Measurements from ENCODE around the gene MRPS27.
"Not testable (repeated sequence)": the region's sequence is repeated elsewhere in the genome, so short reads cannot be mapped to it uniquely, and the experiment has no call there.

Gene MRPS27

DNA sequence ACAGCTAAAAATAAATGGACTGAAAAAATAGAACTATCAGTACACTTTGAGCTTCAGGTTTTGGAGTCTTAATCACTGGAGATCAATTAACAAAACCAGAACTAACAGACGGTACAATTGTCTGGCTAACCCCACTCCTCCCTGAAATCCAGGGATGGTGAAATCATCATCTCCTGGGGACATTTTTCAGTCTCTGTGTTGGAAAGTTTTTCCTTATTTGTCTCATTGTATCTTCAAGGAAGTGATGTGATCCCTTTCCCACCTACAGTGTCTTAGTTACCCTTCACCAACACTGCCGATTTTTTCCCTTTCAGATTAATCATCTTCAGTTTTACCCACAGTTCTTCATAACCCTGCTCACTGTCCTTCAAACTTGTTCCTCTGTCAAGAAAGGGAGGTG, 130.9 kb downstream of the MRPS27 start:
- Mint-ChIP-seq H3K4me3 (no peak overlapping the region), H3K4me1 (no peaks in the 10 kb centered on the region), H3K9me3 (no peaks in the 10 kb centered on the region), H3K27me3 (peaks cover 41% of the 10 kb centered on the region), H3K36me3 (no peaks in the 10 kb centered on the region), H3K27ac (no peak overlapping the region)
- no peak for DNase-seq
- CTCF ChIA-PET = no interaction called here

GRCh38 chr5:72188166-72188565, 131.9 kb downstream of the MRPS27 start:
- DNase-seq = no peak
- no peaks in the 10 kb centered on the region for H3K4me1 Mint-ChIP-seq
- no peaks in the 10 kb centered on the region for H3K9me3 Mint-ChIP-seq
- no peaks in the 10 kb centered on the region for H3K36me3 Mint-ChIP-seq
- H3K4me3 Mint-ChIP-seq = no peak overlapping the region
- no peak overlapping the region for H3K27ac Mint-ChIP-seq
- peaks cover 41% of the 10 kb centered on the region for H3K27me3 Mint-ChIP-seq
- CTCF ChIA-PET = no interaction called here

GRCh38 chr5:72187388-72188075, 132.5 kb downstream of the MRPS27 start:
- Mint-ChIP-seq H3K4me1 (no peaks in the 10 kb centered on the region), H3K27me3 (peaks cover 46% of the 10 kb centered on the region), H3K27ac (no peak overlapping the region), H3K4me3 (no peak overlapping the region), H3K36me3 (no peaks in the 10 kb centered on the region), H3K9me3 (no peaks in the 10 kb centered on the region)
- CTCF ChIA-PET = no interaction called here
- DNase-seq = no peak

GRCh38 chr5:72185496-72186329, 134.3 kb downstream of the MRPS27 start:
- Mint-ChIP-seq H3K27me3 (peaks cover 39% of the 10 kb centered on the region), H3K27ac (no peak overlapping the region), H3K9me3 (no peaks in the 10 kb centered on the region), H3K4me1 (no peaks in the 10 kb centered on the region), H3K4me3 (no peak overlapping the region), H3K36me3 (no peaks in the 10 kb centered on the region)
- CTCF ChIA-PET = no interaction called here
- no peak for DNase-seq

GRCh38 chr5:72184408-72184807, 135.6 kb downstream of the MRPS27 start:
- CTCF ChIA-PET = no interaction called here
- Mint-ChIP-seq H3K9me3 (no peaks in the 10 kb centered on the region), H3K4me1 (no peaks in the 10 kb centered on the region), H3K4me3 (no peak overlapping the region), H3K27ac (no peak overlapping the region), H3K27me3 (peaks cover 48% of the 10 kb centered on the region), H3K36me3 (no peaks in the 10 kb centered on the region)
- no peak for DNase-seq

GRCh38 chr5:72183101-72183520, 136.9 kb downstream of the MRPS27 start:
- H3K27me3 Mint-ChIP-seq = peaks cover 56% of the 10 kb centered on the region
- no peaks in the 10 kb centered on the region for H3K36me3 Mint-ChIP-seq
- no peaks in the 10 kb centered on the region for H3K4me1 Mint-ChIP-seq
- CTCF ChIA-PET = no interaction called here
- no peak overlapping the region for H3K27ac Mint-ChIP-seq
- no peak overlapping the region for H3K4me3 Mint-ChIP-seq
- no peak for DNase-seq
- H3K9me3 Mint-ChIP-seq = no peaks in the 10 kb centered on the region

GRCh38 chr5:72182686-72183085, 137.4 kb downstream of the MRPS27 start:
- Mint-ChIP-seq H3K27me3 (peaks cover 54% of the 10 kb centered on the region), H3K4me1 (no peaks in the 10 kb centered on the region)

GRCh38 chr5:72180925-72181324, 139.1 kb downstream of the MRPS27 start:
- no peaks in the 10 kb centered on the region for H3K36me3 Mint-ChIP-seq
- H3K27me3 Mint-ChIP-seq = peaks cover 61% of the 10 kb centered on the region
- H3K4me1 Mint-ChIP-seq = no peaks in the 10 kb centered on the region
- no peak overlapping the region for H3K4me3 Mint-ChIP-seq
- CTCF ChIA-PET = no interaction called here
- H3K27ac Mint-ChIP-seq = no peak overlapping the region
- H3K9me3 Mint-ChIP-seq = no peaks in the 10 kb centered on the region
- no peak for DNase-seq

More at GRCh38 chr5:72182686-72183085, 137.4 kb downstream of the MRPS27 start:
- H3K9me3 Mint-ChIP-seq = no peaks in the 10 kb centered on the region
- H3K4me3 Mint-ChIP-seq = no peak overlapping the region
- DNase-seq = no peak
- CTCF ChIA-PET = no interaction called here
- no peaks in the 10 kb centered on the region for H3K36me3 Mint-ChIP-seq
- no peak overlapping the region for H3K27ac Mint-ChIP-seq

DNA sequence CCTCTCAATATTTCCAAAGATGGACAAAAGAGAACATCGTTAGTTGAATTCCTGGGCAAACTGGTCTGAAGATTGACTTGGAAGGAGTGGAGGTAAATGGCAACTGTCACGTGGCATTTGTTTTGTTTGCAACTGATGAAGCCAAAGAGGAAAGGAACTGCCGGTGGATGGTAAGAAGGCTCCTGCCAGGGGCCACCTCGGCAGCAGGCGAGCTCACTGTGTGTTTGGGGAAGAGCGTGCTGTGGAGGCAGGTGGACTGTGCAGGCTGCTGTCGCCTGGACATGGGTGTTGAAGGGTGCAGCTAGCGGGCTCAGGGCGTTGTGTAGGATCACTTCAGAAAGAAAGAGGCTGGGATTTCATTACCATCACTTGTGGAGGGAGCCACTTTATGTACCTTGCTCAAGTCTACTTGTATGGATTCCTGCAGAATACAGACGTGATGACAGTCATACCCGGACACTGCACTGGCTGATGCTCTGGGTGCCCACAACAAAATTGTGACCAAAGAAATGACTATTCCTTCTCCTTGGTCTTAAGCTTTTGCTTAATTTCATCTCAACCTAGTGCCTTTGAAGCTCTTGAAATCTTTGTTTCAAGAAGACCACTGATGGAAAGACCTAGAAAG, 140.1 kb downstream of the MRPS27 start:
- Mint-ChIP-seq H3K9me3 (no peaks in the 10 kb centered on the region), H3K4me1 (no peaks in the 10 kb centered on the region), H3K4me3 (no peak overlapping the region), H3K36me3 (no peaks in the 10 kb centered on the region), H3K27ac (no peak overlapping the region), H3K27me3 (peaks cover 60% of the 10 kb centered on the region)
- CTCF ChIA-PET = no interaction called here
- no peak for DNase-seq

GRCh38 chr5:72179028-72179815, 140.8 kb downstream of the MRPS27 start:
- Mint-ChIP-seq H3K4me1 (no peaks in the 10 kb centered on the region), H3K27ac (no peak overlapping the region), H3K9me3 (no peaks in the 10 kb centered on the region), H3K36me3 (no peaks in the 10 kb centered on the region), H3K4me3 (no peak overlapping the region), H3K27me3 (peaks cover 62% of the 10 kb centered on the region)
- no peak for DNase-seq
- CTCF ChIA-PET = no interaction called here

- H3K4me3 Mint-ChIP-seq = no peak overlapping the region
These were observed 142.5 kb downstream of the MRPS27 start for GRCh38 chr5:72177538-72177937.

DNA sequence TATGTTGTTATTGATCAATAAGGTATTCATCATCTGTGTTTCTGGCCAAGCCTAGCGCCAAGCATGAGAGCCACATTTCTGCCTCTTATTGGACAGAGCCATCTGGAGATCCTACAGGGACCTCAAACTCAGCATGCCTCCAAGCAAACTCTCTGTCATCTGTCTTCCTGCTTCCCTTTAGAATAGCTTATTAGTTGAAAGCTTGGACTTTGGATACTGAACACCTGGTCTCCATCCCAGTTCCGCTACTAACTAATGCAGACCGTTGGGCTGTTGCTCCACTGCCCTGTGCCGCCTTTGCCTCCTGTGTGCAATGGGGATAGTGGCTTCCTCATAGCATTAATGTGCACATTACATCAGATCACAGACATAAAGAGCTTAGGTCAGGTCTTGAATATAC, 147.3 kb downstream of the MRPS27 start:
- Mint-ChIP-seq H3K4me3 (no peak overlapping the region), H3K27ac (no peak overlapping the region), H3K4me1 (no peaks in the 10 kb centered on the region), H3K9me3 (no peaks in the 10 kb centered on the region), H3K27me3 (peaks cover 32% of the 10 kb centered on the region), H3K36me3 (no peaks in the 10 kb centered on the region)
- CTCF ChIA-PET = no interaction called here
- DNase-seq = no peak

More at GRCh38 chr5:72177538-72177937, 142.5 kb downstream of the MRPS27 start:
- H3K9me3 Mint-ChIP-seq = no peaks in the 10 kb centered on the region
- DNase-seq = no peak
- CTCF ChIA-PET = no interaction called here
- peaks cover 46% of the 10 kb centered on the region for H3K27me3 Mint-ChIP-seq
- H3K36me3 Mint-ChIP-seq = no peaks in the 10 kb centered on the region
- H3K27ac Mint-ChIP-seq = no peak overlapping the region
- no peaks in the 10 kb centered on the region for H3K4me1 Mint-ChIP-seq

DNA sequence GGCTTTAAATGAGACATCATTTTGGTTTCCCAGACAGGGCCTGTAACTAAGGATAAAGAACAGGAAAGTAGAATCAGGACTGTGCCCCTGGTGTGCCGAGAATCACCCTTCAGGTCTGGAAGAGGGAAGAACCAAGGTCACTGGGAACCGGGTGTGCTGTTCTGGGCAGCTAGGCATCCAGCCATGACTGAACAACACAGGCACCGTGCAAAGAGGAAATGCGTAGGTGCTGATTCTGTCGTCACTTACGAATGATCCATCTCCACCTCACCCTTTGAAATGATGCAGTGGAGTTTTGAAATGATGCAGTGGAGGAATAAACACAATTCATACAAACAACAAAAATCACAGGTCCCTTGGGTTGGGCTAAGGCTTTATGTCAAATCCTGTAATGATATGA, 148.4 kb downstream of the MRPS27 start:
- Mint-ChIP-seq H3K4me3 (no peak overlapping the region), H3K36me3 (no peaks in the 10 kb centered on the region), H3K27me3 (peaks cover 26% of the 10 kb centered on the region), H3K9me3 (no peaks in the 10 kb centered on the region), H3K27ac (no peak overlapping the region), H3K4me1 (no peaks in the 10 kb centered on the region)
- no peak for DNase-seq
- CTCF ChIA-PET = no interaction called here

DNA sequence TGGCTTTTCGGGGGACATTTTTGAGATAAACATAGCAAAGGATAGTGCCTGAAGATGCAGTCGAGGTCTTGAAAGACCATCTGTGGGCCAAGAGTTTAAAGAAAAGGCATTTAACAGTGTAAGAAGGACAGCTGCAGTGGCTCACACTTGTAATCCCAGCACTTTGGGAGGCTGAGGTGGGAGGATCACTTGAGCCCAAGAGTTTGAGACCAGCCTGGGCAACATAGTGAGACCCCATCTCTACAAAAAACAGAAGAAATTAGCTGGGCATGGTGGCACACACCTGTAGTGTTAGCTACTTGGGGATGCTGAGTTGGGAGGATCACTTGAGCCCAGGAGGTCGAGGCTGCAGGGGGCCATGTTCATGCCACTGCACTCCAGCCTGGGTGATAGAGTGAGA, 148.9 kb downstream of the MRPS27 start:
- H3K27ac Mint-ChIP-seq, H3K36me3 Mint-ChIP-seq, H3K4me3 Mint-ChIP-seq, DNase-seq, H3K9me3 Mint-ChIP-seq, H3K4me1 Mint-ChIP-seq, CTCF ChIA-PET: not testable (repeated sequence)
- peaks cover 28% of the 10 kb centered on the region for H3K27me3 Mint-ChIP-seq

Data from activated naive CD4-positive, alpha-beta T cell treated with anti-CD3 and anti-CD28 coated beads, Interleukin-2, amount 10 ng/mL, durations not matched to agents 7 days and 5 days (primary cell).